Measurements from ENCODE around the gene CENPP.

Gene CENPP

DNA sequence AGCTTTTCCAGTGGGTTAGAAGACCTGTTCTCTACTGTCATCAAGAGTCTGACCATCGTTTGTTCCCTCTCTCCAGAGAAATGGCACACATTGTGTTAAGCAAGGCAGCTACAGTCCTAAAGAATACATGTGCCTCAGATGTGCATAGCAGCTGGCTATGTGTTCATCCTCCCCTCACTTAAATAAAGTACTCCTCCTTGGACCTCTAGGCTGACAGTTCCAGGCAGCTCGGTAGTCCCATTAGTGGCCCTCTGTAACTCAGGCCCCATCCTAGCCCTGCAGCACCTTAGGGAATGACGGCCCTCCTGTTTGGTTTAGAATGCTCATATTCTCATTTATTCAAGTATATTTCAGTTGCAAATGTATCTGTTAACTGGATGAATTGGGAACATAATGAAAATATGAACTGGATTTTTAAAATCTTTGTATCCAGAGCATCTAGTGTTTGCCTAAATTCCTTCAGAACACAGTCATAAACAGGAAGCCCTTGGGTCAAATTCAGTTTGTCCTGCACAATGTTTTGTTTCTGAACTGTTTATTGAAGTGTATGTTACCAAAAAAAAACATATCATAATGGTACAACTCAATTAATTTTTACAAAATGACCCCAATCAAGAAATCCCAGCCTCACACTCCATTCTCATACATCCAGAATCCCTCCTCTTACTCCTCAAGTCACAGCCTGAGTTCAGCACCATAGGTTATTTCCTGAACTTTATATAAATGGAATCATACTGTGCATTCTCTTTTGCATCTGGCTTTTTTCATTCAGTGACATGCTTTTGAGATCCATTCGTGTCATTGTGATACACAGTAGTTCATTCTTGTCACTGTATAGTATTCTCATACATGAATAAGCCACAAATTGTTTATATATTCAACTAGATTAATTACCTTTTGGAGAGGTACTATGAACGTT lies 158.1 kb downstream of the CENPP start:
- DNase-seq: no peak

DNA sequence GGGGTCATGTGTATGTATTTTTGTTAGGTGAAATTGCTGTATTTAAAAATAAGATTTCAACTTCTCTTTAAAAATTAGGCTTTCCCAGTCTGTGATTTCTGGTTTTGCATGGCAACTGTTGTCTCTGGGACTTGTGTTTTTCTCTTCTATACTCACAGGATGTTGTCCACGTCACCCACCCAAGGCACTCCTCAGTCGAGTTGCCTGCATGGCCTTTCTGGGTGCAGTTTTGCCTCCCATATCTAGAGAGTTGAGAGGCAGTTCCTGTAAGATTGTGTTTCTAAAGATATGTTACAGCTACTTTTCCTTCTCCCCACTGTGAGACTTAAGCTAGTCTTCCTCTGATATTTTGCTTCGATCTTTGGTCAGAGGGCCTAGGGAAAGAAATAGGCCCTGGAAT lies 158.8 kb downstream of the CENPP start:
- DNase-seq: no peak

DNA sequence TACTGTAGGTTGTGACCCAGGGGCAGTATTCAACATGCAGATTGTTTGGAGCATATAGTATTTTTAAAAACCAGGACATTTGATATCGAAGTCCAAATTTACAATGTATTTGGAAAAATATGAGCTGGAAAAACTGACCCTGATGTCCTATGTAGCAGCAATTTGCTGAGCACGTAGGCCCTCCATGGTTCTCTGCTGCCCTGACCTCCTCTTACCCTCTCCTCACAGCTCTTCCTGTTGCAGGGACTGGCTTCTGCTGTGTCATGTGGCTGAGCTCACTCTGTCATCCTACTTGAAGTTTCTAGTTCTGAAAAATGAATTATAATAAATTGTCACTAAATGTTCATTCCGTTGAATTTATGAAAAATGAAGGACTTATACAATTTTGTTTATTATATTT lies 160.6 kb downstream of the CENPP start:
- DNase-seq: no peak

DNA sequence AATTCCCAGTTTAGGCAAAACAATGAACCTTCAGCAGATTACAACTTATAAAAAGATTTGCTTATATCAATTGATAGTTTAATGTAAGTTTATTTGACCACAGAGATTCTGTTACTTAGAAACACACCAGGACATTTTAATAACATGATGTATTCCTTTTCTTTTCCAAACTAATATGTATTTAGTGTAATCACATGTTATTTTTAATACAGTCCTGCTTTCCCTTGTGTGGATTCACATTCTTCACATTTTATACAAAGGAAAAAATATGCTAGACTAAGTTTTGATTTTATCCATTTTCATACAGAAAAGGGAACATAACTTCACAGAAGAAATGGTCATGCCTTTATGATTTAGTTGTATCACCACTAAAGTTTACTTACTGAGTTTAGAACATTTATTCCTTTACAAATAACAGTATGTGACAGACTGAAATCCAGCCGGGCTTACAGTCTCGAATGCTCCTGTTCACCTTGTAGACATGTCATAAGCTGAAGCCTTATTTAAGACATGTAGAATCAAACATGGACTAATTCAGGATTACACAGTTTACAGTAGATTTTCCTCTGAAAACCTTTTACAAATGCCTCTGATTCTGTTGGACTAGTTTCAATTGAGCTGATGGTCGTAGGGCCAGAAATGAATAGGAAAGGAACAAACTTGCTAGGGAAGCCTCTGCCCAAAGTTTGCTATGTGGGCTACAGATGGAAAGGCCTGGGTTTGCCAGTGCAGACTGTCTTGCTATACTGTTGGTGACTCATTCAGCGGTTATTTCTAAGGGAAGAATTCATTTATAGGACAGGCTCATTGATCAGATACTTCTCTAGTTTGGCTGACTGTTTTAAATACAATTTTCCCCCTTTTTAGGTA lies 163.2 kb downstream of the CENPP start:
- DNase-seq: no peak

DNA sequence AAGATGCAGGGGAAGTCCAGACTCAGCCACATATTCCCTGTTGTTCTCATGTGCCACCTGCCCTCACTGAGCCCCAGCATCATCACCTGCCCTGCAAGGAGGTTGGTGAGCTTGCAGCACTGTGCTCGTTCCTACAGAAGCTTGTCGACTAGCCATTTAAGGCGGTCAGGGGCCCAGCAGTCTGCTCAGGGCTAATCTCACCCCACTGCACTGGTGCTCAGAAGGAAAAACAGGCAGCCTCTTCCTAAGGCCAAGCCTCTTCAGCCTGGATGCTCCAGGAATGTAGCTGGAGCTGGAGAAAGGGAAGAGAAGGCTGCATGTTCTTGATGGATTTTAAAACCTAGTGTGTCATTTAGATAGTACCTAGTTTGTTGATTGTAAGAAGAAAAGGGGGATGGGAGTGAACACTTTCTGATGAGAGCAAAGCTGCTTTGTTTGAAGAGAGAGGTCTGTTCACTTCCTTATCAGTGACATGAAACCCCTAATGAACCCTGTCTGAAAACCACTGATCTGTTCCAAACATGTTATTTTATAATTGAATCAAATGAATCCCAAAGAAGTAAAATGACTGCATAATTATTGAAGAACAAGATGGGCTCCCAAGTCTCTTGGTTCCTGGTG lies 167.1 kb downstream of the CENPP start:
- DNase-seq: no peak

DNA sequence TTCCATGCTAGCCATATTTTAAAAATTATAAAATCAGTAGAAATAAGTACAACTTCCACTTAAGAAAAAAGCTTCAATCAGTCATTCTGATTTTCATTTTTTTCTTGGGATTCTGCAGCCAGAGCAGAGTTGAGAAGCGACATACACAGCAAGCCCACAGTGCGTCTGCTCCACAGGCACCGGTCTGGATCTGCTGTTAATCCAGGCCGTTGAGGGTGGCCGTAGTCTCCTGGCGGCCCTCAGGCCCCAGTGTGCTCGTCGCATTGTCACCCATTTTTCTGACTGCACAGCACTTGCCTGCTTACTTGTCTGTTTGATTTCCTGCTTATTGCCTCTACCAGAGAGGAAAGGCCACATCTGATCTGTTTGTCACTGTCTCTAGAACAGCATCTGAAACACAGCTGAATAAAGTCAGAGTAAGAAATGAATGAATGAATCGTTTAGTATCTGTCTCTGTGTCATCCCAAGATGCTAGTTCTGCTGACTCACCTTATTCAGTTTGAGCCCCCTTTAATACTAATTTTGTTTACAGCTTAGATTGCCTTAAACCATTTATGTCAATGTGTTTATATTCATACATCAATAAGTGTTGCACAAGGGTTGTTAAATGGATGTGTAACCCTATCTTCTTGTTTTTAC lies 168.1 kb downstream of the CENPP start:
- DNase-seq: no peak

DNA sequence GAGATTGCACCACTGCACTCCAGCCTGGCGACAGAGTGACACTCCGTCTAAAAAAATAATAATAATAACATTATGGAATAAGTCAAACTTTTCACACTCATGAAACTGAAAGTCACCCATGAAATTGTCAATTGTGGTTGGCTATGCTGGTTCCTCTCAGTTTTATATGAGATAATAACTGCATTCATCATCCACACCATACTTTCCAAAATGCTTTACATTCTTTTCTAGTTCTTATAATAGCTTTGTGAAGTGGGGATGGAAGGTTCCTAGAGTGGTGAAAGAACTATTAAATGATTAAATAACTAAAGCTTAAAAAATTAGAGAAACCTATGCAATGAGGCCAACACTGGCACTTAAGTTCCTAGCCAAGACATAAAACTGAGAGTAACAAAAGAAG lies 169.1 kb downstream of the CENPP start:
- DNase-seq: no peak

DNA sequence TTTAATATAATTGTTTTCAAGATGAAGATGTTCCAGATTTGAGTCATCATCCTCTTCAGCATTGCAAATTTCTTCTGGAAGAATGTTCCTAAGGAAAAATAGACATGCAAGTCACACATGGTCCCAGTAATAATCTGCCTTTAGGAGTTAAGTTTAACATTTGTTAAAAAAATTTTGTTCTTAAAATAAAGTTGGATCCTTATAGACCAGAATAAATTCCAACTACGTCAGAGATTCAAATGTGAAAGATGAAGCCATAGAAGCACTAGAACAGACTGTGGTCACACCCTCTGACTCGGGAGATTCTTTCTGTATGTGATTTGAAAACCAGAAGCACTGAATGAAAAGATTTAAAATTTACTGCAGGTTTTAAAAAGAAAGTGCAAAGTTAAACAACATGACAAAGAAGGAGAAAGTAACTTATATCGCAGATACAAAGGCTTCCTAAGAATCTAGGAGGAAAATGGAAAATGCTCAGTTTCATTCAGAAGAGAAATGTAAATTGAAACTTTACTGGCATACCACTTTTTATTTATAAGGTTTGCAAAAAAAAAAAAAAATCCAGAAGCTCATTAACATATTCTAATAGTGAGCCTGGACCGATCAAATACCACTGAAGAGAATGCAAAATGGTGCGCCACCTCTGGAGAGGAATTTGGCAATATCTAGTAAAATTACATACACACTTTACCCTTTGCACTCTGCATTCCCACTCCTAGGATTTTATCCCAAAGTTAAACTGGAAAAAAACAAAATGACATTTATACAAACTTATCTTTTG lies 170.8 kb downstream of the CENPP start:
- no peak for DNase-seq

DNA sequence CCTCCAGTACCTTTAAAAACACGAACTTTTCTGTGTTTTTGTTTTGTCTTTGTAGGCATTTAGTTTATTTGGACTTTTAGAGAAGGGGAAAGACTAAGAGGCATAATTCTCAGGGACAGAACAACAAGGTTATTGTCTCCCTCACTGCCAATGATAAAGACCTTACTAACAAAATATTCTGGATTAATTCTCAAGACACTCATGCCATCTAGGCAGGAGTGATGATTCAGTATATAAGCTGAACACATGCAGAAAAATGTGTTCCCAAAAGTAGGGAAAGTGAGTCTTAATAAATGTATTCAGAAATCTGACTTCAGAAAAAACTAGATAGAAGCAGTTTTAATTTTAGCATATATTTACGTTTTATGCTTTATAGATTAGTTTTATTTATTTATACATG lies 173.9 kb downstream of the CENPP start:
- DNase-seq: no peak

DNA sequence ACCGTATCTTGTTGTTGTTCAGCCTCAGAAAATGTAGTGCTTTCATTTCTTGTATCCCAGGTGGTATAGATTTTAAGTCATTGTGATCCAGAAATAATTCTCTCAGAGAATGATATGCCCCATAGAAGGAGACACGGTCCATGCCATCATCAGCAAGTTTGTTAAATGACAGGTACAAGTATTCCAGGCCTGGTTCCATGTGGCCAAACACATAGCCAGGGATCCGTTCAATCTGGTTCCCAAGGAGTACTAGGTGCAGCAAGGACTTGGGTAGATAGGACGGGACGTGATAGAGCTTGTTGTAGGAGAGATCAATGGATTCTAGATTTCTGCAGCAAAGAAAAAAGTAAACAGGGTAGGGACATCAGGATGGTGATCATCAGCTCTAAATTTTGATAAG lies 175.0 kb downstream of the CENPP start:
- no peak for DNase-seq

DNA sequence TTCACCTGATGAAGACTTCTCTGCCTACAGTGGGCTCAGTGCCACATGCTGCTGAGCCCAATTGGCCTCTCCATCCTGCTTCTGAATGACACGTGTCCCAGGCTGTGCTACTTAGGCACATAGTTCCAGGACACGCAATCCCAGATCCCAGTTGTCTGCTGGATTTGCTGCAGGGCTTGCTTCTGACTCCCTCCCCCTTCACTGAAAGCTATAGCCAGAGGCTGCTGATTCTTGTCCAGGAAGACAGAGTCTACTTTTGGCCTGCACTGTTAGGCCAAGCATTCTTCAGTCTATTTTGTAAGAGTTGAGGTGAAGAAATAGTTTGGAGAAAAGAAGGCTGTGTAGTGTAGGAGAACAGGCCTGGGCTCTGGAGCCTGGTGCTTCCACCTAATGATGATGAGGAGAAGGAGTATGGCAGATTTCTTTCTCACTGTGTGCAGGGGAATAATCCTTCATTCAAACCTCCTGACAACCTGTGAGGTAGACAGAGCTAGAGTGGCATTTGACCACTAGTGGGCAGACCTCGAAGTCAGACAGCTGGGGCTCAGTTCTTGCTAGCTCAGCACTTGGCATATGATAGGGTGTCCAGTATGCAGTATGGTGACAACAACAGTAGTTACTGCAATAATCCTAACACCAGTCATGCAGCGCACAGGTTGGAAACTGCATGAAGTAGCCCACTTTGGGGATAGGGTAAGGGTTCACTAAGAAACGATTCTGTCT lies 176.1 kb downstream of the CENPP start:
- no peak for DNase-seq

DNA sequence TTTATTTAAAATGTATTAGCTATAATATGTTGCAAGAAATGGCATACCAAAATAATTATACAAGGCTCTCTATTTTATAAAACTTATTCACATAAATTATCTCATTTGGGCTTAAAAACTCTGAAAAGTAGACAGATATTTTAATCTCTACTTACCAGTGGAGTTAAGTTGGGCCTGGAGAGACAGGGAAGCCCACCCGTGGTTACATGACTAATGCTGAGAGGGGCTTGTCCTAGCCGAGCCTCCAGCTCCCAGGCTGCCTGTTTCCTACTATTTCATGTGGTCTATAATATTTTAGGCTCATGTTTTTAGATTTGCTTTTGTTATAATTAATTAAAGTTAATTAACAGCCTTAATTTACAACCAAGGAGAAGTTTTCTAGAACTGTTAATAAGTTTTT lies 177.4 kb downstream of the CENPP start:
- no peak for DNase-seq

DNA sequence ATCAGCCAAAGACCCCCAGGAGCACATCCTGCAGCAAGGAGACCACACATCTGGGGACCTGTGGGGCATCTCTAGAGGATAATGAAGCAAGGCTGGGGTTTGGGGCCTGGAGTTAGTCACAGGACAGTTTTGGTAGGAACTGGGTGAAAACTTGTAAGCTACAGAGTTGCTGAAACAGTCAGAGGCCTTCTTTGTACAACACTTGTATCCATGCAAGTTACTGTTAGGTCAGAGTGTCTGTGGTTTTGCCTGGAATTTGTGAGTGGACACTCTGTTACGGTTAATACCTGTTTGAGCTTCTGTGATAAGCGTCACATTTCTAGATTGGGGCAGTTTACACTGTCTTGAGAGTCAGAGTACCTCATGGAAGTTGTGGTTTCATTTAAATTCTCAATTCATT lies 179.1 kb downstream of the CENPP start:
- no peak for DNase-seq

DNA sequence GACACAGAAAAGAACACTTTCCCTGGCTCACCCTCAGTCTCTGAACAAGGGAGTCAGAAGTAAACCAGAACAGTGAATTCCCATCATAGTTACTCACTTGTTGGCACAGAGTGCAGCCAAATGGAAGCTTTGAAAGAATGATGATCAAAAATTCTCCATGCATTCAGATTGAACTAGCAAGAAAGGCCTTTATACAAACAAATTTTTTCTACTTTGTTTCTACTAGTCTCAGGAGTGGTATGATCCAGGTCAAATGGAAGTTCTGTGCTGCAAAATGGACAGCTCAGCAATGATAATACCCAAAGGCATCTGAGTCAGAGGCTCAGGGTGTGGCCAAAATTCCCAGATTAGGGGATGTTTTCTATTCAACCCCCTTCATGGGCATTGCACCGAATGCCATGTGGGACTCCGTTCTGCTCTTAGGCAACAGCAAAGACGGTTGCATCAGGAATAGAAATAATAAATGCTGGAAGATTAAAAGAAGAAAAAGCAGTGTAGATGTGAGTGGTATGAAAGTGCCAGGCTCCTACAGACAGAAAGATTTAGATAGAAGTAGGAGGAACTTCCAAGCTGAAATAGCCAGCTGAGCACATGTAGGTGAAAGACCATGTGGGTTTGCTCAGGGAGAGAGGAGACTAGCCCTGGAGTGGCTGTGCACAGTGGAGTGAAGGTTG lies 180.6 kb downstream of the CENPP start:
- no peak for DNase-seq

DNA sequence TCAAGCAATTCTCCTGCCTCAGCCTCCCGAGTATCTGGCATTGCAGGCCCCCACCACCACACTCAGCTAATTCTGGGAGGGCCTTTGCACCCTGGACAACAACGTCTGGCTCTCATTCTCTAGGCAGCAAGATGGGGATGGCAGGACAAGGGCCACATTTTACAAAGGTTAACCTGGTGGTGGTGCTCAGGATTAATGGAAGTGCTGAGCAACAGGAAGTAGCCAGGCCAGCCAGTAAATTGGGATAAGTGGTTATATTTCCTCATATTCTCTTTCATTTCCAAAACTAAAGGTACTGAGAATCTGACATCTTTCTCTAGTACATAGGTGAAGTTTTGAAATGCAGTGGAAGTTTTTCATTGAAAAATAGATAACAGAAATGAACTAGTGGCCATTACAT lies 181.3 kb downstream of the CENPP start:
- no peak for DNase-seq

DNA sequence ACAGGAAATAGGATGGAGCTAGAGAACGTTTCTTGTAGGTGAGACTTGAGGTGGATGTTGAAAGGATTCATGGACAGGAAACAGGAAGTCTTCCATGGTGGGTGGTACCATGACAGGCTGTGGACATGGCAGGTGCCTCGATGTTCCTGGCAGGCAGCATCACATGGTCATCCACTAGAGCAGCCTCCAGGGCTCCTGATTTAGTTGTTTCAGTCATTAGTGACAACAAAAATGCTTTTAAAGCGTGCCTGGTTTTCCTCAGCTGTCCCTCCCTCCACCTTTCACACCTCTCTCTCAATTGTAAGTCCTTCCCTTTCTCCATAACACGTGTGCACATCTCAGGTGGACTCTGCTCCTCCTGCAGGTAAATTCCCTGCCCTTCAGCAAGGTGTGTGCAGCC lies 181.7 kb downstream of the CENPP start:
- DNase-seq: no peak

DNA sequence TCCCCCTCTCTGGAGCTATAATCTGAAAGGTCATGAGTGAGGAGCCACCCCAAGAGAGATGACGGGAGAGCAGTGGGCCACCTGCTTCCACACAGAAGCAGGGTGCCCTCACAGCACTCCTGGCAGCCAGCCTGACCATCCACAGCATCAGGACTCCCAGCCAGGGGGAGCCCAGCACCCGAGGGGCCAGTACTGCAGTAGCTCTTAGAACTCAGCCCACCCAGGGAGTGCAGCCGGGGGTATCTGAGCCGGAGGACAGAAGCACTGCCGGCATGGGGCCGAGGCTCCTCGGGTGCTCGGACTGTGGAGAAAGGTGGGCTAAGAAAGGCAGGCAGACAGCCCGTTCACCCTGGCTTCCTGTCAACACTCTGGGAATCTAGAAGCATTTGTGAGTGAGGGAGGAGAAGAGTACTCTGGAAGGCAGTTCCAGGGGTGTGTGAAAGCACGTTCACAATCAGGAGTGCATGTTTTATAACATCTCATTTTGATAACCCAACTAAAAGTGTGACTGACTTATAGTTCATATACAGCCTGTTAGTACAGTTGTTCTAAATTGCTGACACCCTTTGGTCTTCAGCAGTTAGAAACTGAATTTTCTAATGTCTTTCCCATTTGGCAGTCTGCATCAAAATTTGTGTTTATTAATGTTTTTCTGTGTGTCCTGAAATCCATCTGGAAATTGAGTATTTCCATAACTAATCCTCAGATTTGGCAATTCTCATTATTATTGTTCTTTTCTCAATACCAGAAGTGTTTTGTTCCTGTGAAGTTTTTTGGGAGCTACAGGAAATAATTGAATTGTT lies 182.5 kb downstream of the CENPP start:
- no peak for DNase-seq

DNA sequence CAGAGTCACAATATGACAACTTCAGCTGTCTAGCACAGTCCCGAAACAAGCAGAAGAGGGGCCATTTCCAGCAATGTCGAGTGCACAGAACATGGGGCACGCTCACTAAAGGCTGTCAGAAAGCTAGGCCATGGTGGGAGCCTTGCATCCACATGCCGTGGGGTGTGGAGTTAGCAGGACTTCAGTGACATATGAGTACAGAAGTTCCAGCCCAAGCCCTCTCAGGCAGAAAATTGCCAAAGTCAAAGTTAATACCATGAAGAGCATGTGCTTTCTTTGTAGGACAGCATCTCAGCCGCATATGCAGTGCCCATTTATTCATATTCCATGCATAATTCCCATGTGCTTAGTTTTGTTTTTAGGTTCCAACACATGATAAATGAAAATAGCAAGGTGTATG lies 183.3 kb downstream of the CENPP start:
- DNase-seq: no peak

DNA sequence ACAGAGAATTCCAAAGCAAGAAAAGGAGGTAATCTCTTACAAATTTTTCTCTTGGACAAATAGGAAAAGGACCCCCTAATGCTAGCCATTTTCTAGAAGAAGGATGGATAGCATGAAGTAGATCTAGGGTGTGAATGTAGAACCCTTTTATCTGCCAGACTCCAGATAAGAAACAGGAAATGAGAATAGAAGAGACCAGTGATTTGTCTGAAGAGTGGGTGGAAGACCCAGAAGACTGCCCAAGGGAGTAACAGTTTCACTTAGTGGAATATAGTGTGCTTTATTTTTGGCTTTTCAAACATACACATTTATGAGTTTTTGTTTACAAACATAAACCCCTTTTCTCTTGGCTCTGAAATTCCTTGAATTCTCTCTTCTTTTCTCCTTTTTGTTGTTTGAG lies 185.0 kb downstream of the CENPP start:
- no peak for DNase-seq

DNA sequence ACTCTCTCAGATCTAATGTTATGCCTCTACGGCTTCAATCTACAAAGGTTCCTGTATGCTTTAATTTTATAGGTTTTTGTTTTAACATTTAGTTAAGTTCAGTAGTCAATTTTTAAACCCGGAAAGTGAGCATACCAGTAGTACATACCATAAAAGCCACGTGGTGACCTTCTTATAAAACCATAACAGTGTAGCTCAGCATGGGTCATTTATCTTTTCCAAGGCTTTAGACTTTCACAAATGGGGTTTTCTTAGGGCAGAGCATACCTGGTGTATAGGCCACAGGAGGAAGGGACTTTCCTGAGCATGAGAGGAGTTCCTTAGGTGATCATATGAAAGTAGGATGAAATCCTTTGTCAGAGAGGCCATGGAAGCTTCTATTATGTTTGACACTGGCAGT lies 186.9 kb downstream of the CENPP start:
- DNase-seq: no peak

All from activated CD4-positive, alpha-beta T cell treated with anti-CD3 and anti-CD28 coated beads for 4 hours (primary cell).